Ishikawa (cell line): ENCODE measurements around the gene HYOU1.

Experiments
- CEBPB ChIP-seq: IDR thresholded peaks from 2 replicates; pipeline ENCODE4 v1.6.1; 2012
- EGR1 ChIP-seq: IDR thresholded peaks from 2 replicates; pipeline ENCODE4 v1.6.1; 2012
- EP300 ChIP-seq: IDR thresholded peaks from 2 replicates; pipeline ENCODE4 v1.6.1; 2012; ENCODE audit warnings: borderline replicate concordance
- MAX ChIP-seq: IDR thresholded peaks from 2 replicates; pipeline ENCODE4 v1.6.1; 2012
- YY1 ChIP-seq: IDR thresholded peaks from 2 replicates; pipeline ENCODE4 v1.6.1; 2012; ENCODE audit warnings: low read depth
- ZBTB7A ChIP-seq: IDR thresholded peaks from 2 replicates; pipeline ENCODE4 v1.6.1; 2012; ENCODE audit warnings: low read depth

DNA sequence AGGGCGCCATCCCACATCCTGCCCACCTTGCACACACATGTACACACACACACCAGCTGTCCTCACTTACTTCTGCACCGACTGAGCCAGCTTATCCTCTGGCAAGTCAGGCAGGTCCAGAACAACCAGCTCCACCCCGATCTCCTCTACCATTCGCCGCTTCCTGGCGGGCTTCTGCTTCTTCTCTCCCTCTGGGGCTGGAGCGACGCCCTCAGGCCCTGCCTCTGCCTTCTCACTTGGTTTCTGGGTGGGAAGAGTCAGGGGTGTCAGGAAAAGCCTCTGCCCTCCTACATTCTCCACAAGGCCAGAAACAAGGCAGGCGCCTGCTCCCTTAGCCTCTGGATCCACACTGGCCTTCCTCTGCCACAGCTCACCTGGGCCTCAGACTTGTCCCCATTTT, 8.4 kb downstream of the HYOU1 start:
- TF ChIP-seq EP300, result no peak
- no peak for TF ChIP-seq YY1
- TF ChIP-seq ZBTB7A, result no peak
- TF ChIP-seq CEBPB, result no peak
- no peak for TF ChIP-seq MAX
- no peak for TF ChIP-seq EGR1
